ENCODE measurements around the gene HAPLN3.

The HAPLN3 gene

GRCh38 chr15:88828791-88829190, 66.6 kb downstream of the HAPLN3 start:
- H3K4me1 Mint-ChIP-seq: no peaks in the 10 kb centered on the region
- no peaks in the 10 kb centered on the region for H3K9me3 Mint-ChIP-seq
- CTCF ChIA-PET: no interaction called here
- peaks cover 9% of the 10 kb centered on the region for H3K27me3 Mint-ChIP-seq
- no peaks in the 10 kb centered on the region for H3K36me3 Mint-ChIP-seq
- H3K4me3 Mint-ChIP-seq: no peak overlapping the region
- no peak overlapping the region for H3K27ac Mint-ChIP-seq
- DNase-seq: no peak

Data from activated naive CD4-positive, alpha-beta T cell treated with anti-CD3 and anti-CD28 coated beads, Interleukin-2, amount 10 ng/mL, durations not matched to agents 7 days and 5 days (primary cell).